NCI-H2227 treated with DMSO at 0.1 percent for 48 hours (cell line): ENCODE data around the gene PTPRJ.

Experiments used
- DNase-seq: peaks from one replicate; lab custom pipeline; 2025; lab: John Stamatoyannopoulos, UW

PTPRJ gene

GRCh38 chr11:48040830-48041444 lies 60.6 kb downstream of the PTPRJ start:
- DNase-seq: no peak

- no peak for DNase-seq
Observed at GRCh38 chr11:48041877-48042695, 61.7 kb downstream of the PTPRJ start.

- no peak for DNase-seq
Observed at GRCh38 chr11:48043111-48043990, 63.0 kb downstream of the PTPRJ start.

DNA sequence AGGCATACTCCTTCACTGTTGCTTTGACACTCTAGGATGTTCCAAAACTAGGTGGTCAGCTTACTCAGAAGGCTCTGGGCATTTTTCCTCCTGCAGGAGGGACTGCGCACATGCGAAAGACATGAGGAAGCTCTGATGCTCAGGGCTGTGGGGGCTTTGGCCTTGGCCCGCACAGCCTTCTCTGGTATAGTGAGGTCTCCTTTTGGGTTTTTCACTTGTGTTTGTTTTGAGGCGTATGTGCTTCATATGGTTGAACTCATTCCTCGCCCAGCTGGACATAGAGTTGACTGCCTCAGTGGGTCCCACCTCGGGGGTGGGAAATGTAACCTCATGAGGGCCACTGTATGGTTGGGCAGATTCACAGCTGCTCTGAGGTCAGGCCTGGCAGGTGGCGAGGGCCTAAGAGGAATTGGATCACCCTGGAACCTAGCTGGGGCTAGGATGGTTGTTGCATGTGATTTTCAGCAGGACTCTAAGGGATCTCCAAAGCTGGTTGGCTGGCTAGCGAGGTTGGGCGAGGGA lies 63.7 kb downstream of the PTPRJ start:
- DNase-seq: no peak

DNA sequence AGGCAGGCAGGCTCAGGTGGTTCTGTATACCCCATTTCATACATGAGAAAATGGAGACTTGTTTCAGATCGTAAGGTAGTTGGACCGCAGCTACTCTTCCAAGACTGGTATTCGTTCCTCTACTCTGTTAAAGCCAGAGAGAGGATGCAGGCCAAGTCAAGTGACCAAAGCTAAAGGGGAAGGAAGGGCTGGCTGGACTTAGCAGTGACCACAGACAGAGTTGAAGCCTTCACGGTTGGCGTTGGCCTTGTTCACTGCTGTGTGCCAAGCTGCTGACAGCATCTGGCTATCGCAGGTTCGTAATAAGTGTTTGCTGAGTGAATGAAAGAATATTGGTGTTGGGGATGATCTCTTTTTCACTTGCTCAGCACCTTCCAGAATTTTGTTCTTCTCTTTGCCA lies 64.2 kb downstream of the PTPRJ start:
- no peak for DNase-seq

DNA sequence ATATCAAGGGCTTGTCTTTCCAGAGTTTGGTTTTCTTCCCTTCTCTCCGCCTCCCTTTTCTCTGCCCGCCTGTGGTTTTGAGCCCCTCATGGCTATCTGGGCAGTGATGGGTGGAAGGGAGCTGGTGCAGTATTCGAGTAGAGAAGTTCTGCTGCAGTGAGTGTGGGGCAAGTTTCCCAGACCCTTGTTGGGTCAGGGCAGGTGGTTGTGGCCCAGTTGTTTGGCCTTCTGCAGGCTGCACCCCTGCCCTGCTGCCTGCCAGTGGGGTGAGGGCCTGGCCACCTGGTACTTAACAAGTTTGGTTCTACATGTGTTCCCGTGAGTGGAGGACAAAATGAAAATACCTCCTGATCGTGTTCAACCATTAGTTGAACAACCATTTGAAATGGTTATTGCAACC lies 65.2 kb downstream of the PTPRJ start:
- no peak for DNase-seq

- no peak for DNase-seq
Observed at GRCh38 chr11:48047616-48048015, 67.3 kb downstream of the PTPRJ start.

DNA sequence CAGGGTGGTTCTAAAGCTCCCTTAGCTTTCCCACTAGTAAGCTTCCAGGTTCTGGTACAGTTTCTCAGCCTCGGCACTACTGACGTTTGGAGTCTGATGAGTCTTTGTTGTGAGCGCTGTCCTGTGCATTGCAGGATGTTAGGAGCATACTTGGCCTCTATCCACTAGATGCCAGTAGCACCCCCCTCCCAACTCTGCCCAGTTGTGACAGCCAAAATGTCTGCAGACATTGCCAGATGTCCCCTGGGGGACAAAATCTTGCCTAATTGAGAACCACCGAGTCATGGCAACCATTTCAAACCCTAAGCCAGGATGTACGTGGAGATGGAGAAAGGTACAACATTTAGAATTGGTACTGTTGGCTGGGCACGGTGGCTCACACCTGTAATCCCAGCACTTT lies 68.7 kb downstream of the PTPRJ start:
- no peak for DNase-seq

DNA sequence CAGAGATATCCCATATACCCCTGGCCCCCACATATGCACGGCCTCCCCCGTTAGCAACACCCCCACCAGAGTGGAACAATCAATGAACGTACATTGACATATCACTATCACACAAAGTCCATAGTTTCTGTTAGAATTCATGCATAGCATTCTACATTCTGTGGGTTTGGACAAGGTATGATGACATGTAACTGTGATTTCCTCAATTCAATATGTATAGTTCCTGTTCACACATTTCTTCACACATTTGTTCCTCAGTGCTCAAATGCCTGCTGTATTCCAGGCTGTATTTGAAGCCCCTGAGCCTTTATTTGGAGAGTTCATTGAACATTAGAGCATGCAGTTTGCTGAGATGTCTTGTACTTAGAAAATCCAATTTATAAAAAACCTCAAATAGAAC lies 69.9 kb downstream of the PTPRJ start:
- no peak for DNase-seq

GRCh38 chr11:48051217-48051830 lies 71.0 kb downstream of the PTPRJ start:
- no peak for DNase-seq

GRCh38 chr11:48052183-48053044 lies 72.1 kb downstream of the PTPRJ start:
- DNase-seq: no peak

GRCh38 chr11:48054994-48055291 lies 74.6 kb downstream of the PTPRJ start:
- no peak for DNase-seq

DNA sequence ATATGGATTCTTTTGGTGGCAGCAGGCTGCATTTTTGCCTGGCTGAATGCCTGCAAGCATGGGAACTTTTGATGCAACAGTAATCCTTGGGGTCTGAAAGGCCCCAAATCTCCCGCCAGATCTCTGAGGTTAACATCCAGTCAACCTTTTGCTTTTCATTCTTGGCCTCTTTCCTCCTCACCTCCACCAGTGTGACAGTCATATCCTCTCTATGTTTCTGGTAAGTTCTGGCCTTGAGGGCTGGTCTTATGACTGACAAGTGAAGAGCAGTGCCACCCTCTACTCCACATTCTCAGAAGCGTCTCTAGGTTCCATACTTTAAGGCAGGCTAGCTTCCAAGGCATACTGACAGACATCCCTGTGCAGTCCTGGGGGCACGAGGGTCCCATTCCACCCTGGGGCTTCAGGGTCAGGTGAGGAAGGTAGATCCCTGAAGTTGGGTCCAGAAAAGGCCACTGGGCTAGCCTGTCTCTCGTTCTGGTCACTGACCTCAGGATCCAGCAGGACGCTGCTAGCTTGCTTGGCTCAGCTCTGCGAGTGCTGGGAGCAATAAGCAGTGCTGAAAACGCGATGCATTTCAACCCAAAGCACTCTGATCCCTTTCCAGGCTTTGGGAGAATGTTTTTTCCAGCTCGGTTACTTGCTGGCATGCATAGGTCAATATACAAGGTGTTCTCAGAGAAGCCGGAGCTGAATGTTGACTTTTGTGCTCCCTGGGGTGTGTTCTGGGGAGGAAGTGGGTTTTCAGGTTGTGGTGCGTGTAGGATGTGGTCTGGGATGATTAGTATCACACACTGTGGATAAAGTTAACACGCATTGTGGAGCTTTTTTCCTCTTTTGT lies 75.2 kb downstream of the PTPRJ start:
- no peak for DNase-seq

DNA sequence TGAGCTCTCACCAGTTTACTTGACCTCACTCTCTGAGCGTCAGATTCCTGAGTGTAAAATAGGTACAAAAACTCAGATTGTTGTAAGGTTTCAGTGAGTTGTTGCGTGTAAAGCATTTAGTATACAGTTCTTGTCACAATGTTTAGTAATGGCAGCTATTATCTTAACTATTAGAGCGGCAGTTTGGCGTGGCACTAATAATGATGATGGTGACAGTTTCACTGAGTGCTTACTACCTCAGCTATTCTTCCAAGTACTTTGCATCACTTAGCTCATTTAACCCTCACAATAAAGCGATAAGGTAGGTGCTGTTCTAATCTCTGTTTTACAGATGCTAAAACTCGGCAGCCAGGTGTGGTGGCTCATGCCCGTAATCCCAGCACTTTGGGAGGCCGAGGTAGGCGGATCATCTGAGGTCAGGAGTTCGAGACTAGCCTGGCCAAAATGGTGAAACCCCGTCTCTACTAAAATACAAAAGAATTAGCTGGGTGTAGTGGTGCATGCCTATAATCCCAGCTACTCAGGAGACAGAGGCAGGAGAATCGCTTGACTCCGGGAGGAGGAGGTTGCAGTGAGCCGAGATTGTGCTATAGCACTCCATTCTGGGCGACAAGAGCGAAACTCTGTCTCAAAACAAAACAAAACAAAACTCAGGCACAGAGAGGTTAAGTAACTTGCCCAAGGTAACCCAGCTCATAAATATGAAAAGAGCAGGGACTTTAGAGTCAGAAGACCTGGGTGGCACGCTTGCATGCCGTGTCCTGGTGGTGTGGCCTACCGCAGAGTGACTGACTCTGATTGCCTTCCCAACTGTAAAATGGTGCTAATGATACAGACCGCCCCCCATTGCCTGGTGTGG lies 76.2 kb downstream of the PTPRJ start:
- no peak for DNase-seq

DNA sequence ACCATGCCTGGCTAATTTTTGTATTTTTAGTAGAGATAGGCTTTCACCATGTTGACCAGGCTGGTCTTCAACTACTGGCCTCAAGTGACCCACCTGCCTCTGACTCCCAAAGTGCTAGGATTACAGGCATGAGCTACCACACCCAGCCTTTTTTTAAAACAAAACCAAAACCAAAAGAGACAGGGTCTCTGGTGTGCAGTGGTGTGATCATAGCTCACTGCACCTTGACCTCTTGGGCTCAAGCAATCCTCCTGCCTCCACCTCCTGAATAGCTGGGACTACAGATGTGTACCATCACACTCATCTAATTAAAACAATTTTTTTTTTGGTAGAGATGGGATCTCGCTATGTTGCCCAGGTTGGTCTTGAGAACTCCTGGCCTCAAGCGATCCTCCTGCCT lies 77.7 kb downstream of the PTPRJ start:
- no peak for DNase-seq

GRCh38 chr11:48058788-48059187 lies 78.4 kb downstream of the PTPRJ start:
- no peak for DNase-seq

DNA sequence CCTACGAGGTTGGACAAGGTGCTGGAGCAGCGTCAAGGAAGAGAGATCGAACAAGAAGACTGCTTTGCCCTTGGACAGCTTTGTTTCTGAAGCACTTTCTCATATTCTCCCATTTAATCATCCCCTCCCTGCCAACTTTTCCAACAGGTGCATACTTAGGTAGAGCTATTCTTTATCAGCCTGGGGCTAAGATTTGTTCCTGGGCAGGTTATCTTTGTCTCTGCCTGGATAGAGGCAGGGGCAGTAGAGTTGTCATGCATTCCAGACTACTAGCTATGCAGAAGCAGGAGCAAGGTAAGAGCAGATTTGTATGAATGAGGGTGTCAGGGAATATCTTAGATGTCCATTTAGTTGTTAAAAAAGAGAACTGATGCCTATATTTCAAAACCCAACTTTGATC lies 82.3 kb downstream of the PTPRJ start:
- no peak for DNase-seq

DNA sequence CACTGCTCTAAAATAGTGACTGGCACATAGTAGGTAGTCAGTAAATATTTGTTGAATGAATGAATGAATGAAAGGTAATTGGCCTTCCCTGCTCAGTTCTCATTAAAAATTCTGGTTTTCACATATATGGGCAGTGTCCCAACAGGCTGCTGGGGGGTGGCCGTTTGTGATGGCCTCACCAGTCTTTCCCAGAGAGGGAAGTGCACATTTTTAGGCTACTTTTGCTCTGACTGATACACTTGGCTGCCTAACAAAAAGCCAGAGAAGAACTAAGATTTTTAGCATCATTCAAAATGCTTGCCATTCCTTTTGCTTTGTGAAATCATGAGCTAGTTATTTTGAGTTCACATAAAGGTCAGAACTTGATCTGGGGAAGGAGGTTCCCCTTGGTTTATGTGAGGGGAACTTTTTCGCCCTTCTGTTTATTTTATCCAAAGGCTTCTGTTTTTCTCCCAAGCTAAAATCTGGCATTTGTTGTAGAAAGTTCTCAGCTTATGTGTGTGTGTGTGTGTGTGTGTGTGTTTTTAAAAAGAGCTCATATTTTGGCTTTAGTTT lies 83.1 kb downstream of the PTPRJ start:
- DNase-seq: no peak

DNA sequence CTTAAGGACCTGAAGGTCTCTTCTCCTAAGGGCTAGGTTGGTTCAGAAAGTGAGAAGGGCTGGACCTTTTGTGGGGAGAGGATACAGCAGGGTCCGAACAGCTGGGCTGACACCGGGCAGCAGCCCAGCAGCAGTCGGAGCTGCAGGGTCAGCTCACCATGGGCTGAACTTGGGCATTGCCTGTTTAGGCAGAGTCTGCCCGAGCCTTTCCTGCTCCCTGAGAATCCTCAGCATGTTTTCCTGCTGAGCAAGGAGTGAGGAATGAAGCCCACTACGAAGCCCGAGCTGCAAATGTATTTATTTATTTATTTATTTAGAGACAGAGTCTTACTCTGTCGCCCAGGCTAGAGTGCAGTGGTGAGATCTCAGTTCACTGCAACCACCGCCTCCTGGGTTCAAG lies 83.9 kb downstream of the PTPRJ start:
- DNase-seq: no peak
